ENCODE results near the gene PCDHB13. TPM values are rescaled to one million over a fixed set of nuclear protein-coding genes. Genes with fewer than 3 reads are reported as not detected.
"Not testable (repeated sequence)": the region's sequence is repeated elsewhere in the genome, so short reads cannot be mapped to it uniquely, and the experiment has no call there.

The PCDHB13 gene
- total and polyA plus RNA-seq, 2 donors (not counting 1 experiment from before 2014, with no cell fraction given): 0.62 to 1.5 TPM

GRCh38 chr5:141180313-141180712 is 33.4 kb upstream of the PCDHB13 start:
- no peak for TF ChIP-seq EZH2 (IDR thresholded peaks at IDR 0.05; ENCODE audit: low read length, missing control alignments)
- TF ChIP-seq CTCF (conservative IDR thresholded peaks at IDR 0.05 in 1 of 2, IDR thresholded peaks at IDR 0.05 in 1 of 2; ENCODE audit: low read depth in 1 of 2, low read length in 2 of 2): no peak
- DNase-seq (ENCODE audit: low read depth in 2 of 2): no peak

GRCh38 chr5:141182248-141182647 is 31.5 kb upstream of the PCDHB13 start, which contains the start of gene PCDHB16:
PCDHB16 (plus strand) TSS chr5:141182387; CDS start chr5:141182560, 173 bp downstream.
- no peaks in the 10 kb centered on the region for H4K20me1 ChIP-seq (ENCODE audit: control insufficient read depth, extremely low read depth, insufficient read depth, low read length)
- H3K36me3 ChIP-seq (ENCODE audit: control insufficient read depth, insufficient read depth, low read length): no peaks in the 10 kb centered on the region
- DNase-seq (ENCODE audit: low read depth in 2 of 2): peak; percentile 5 to 16
- H3K4me2 ChIP-seq (ENCODE audit: extremely low read depth, insufficient read depth, low read length): no peak within 1 kb of the TSS
- H3K4me3 ChIP-seq (replicated peaks in 1 of 4; ENCODE audit: control extremely low read depth in 1 of 4, insufficient read depth in 1 of 4, low read depth in 3 of 4, low read length in 4 of 4): peak within 1 kb of the TSS in 2 of 4 experiments; percentile 4 to 39
- no peaks in the 10 kb centered on the region for H3K4me1 ChIP-seq (ENCODE audit: control insufficient read depth, extremely low read depth, insufficient read depth, low read length)
- H3K27ac ChIP-seq (ENCODE audit: insufficient read depth, low read length): no peak within 1 kb of the TSS
- TF ChIP-seq CTCF (conservative IDR thresholded peaks at IDR 0.05 in 1 of 2, IDR thresholded peaks at IDR 0.05 in 1 of 2; ENCODE audit: low read depth in 1 of 2, low read length in 2 of 2) (peak in 1 of 2 donors; percentile 12), EZH2 (IDR thresholded peaks at IDR 0.05; ENCODE audit: low read length, missing control alignments) (no peak)
- H2AFZ ChIP-seq (ENCODE audit: low read length): no peak within 1 kb of the TSS
- H3K9ac ChIP-seq (ENCODE audit: insufficient read depth, low read length): no peak within 1 kb of the TSS
- H3K9me3 ChIP-seq (ENCODE audit: control insufficient read depth, insufficient read depth, low read depth, low read length): no peaks in the 10 kb centered on the region
- H3K27me3 ChIP-seq (ENCODE audit: control insufficient read depth, insufficient read depth, low read length): no peaks in the 10 kb centered on the region
- no peaks in the 10 kb centered on the region for H3K79me2 ChIP-seq (ENCODE audit: control insufficient read depth, insufficient read depth, low read length)

More at GRCh38 chr5:141180313-141180712, 33.4 kb upstream of the PCDHB13 start:
- no peak overlapping the region for H3K9ac ChIP-seq (ENCODE audit: insufficient read depth, low read length)
- H3K79me2 ChIP-seq (ENCODE audit: control insufficient read depth, insufficient read depth, low read length): no peaks in the 10 kb centered on the region
- no peaks in the 10 kb centered on the region for H3K4me1 ChIP-seq (ENCODE audit: control insufficient read depth, extremely low read depth, insufficient read depth, low read length)
- H3K36me3 ChIP-seq (ENCODE audit: control insufficient read depth, insufficient read depth, low read length): no peaks in the 10 kb centered on the region
- no peak overlapping the region for H2AFZ ChIP-seq (ENCODE audit: low read length)
- H3K27me3 ChIP-seq (ENCODE audit: control insufficient read depth, insufficient read depth, low read length): no peaks in the 10 kb centered on the region
- H3K4me3 ChIP-seq (replicated peaks in 1 of 4; ENCODE audit: control extremely low read depth in 1 of 4, insufficient read depth in 1 of 4, low read depth in 3 of 4, low read length in 4 of 4): no peak overlapping the region
- H3K27ac ChIP-seq (ENCODE audit: insufficient read depth, low read length): no peak overlapping the region
- no peaks in the 10 kb centered on the region for H3K9me3 ChIP-seq (ENCODE audit: control insufficient read depth, insufficient read depth, low read depth, low read length)
- H3K4me2 ChIP-seq (ENCODE audit: extremely low read depth, insufficient read depth, low read length): no peak overlapping the region
- no peaks in the 10 kb centered on the region for H4K20me1 ChIP-seq (ENCODE audit: control insufficient read depth, extremely low read depth, insufficient read depth, low read length)

- not testable (repeated sequence) for H3K27me3 ChIP-seq (ENCODE audit: control insufficient read depth, insufficient read depth, low read length); H3K4me1 ChIP-seq (ENCODE audit: control insufficient read depth, extremely low read depth, insufficient read depth, low read length); H3K4me3 ChIP-seq (replicated peaks in 1 of 4; ENCODE audit: control extremely low read depth in 1 of 4, insufficient read depth in 1 of 4, low read depth in 3 of 4, low read length in 4 of 4); H3K9me3 ChIP-seq (ENCODE audit: control insufficient read depth, insufficient read depth, low read depth, low read length); H3K4me2 ChIP-seq (ENCODE audit: extremely low read depth, insufficient read depth, low read length); H3K36me3 ChIP-seq (ENCODE audit: control insufficient read depth, insufficient read depth, low read length); H2AFZ ChIP-seq (ENCODE audit: low read length); H4K20me1 ChIP-seq (ENCODE audit: control insufficient read depth, extremely low read depth, insufficient read depth, low read length); H3K79me2 ChIP-seq (ENCODE audit: control insufficient read depth, insufficient read depth, low read length); DNase-seq (ENCODE audit: low read depth in 2 of 2); H3K9ac ChIP-seq (ENCODE audit: insufficient read depth, low read length); H3K27ac ChIP-seq (ENCODE audit: insufficient read depth, low read length)
Observed at GRCh38 chr5:141184117-141184855, 29.4 kb upstream of the PCDHB13 start.

Measured in fibroblast of lung (primary cell).